GM12892 (cell line): ENCODE data around the gene ARHGAP15.

Experiments
- POLR2A ChIP-seq: IDR thresholded peaks from 2 replicates; pipeline ENCODE4 v1.6.1; 2011; ENCODE audit warnings: low read depth, low read length, control low read depth
- POLR2AphosphoS5 ChIP-seq: IDR thresholded peaks from 2 replicates; pipeline ENCODE4 v1.6.1; 2011; ENCODE audit warnings: low read depth, low read length, control low read depth
- TAF1 ChIP-seq: IDR thresholded peaks from 2 replicates; pipeline ENCODE4 v1.6.1; 2011; ENCODE audit warnings: low read depth, mild to moderate bottlenecking, control low read depth, low read length, borderline replicate concordance

DNA sequence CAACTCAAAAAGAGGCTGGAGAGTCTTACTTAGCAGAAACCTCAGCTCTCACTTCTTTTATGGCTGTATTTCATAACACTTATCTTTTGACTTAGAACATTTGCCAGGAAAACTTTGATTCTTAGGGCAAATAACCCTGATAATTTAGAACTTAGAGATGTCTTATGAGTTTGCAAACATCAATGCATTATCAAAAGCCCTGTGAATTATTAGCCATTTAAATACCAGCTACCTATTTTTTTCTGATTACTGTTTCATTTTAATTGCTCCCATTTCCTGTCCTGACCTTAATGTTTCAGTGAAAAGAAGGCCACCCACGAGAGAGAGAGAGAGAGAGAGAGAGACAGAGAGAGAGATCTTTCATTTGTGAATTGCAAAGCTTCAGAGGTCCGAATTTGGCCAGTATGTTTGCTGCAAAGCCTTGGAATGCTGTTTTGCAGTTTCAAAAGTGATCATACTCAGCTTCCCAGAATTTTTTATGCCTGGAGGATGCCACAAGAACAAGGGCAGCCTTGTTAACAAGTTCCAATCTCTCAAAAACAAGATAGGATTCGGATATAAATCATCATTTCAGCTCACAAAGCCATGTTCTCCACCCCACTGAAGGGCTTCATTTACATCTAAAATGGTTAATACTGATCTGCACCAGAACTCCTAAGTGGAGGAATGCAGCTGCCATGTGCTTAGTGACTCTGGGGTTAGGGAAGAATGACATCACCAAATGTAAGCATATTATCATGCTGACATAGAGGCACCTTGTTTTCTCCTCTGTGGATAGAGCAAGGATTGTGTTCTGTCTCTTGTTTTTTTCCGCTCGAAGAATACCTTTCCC, 478.2 kb downstream of the ARHGAP15 start:
- no peak for TF ChIP-seq POLR2A
- TF ChIP-seq TAF1: no peak
- no peak for TF ChIP-seq POLR2AphosphoS5
